HepG2 (cell line): Measurements from ENCODE around the gene L2HGDH. TPM values are rescaled to one million over a fixed set of nuclear protein-coding genes. Genes with fewer than 3 reads are reported as not detected.
A peak's percentile ranks its signal among the peaks of the same experiment; 100 is the strongest.

ENCODE experiments used
- ARNT2 ChIP-seq: sonication (generic); formaldehyde crosslinking; IDR thresholded peaks from 2 replicates; pipeline ENCODE4 v1.8.0; 2022; ENCODE audit warnings: mild to moderate bottlenecking, low read depth, missing genetic modification reagents, moderate library complexity
- ASH2L ChIP-seq: fragments of 300-600, 200-600 bp; sonication (generic); IDR thresholded peaks from 2 replicates; pipeline ENCODE4 v1.7.0; 2017; ENCODE audit warnings: low read depth, mild to moderate bottlenecking, moderate library complexity, mixed read lengths, low read length; ENCODE audit not compliant: insufficient read length
- ATF4 ChIP-seq, 2 experiments: fragments of 450-650 bp in 1 of 2; sonication (generic) in 1 of 2; formaldehyde crosslinking; IDR thresholded peaks; 2 replicates each; pipeline versions ENCODE4 v1.5.0 to v1.8.0; 2020 to 2022; ENCODE audit warnings: mild to moderate bottlenecking in 1 of 2, missing genetic modification reagents in 1 of 2
- DMAP1 ChIP-seq: IDR thresholded peaks from 2 replicates; pipeline ENCODE4 v1.6.1; 2016
- FOXK2 ChIP-seq: fragments of 450-650 bp; IDR thresholded peaks from 2 replicates; pipeline ENCODE4 v1.6.1; 2016
- GLI4 ChIP-seq: sonication (generic); formaldehyde crosslinking; IDR thresholded peaks from 2 replicates; pipeline ENCODE4 v1.5.1; 2020; ENCODE audit warnings: missing genetic modification reagents, mild to moderate bottlenecking, moderate library complexity, borderline replicate concordance
- IKZF1 ChIP-seq: fragments of 450-650 bp; IDR thresholded peaks from 2 replicates; pipeline ENCODE4 v1.7.1; 2016
- IRF1 ChIP-seq: sonication (generic); formaldehyde crosslinking; IDR thresholded peaks from 2 replicates; pipeline ENCODE4 v1.4.0; 2020; ENCODE audit warnings: low read depth, mild to moderate bottlenecking, missing genetic modification reagents
- KAT7 ChIP-seq: IDR thresholded peaks from 2 replicates; pipeline ENCODE4 v1.6.1; 2018; ENCODE audit warnings: borderline replicate concordance, missing compliant biosample characterization
- KDM1A ChIP-seq: IDR thresholded peaks from 2 replicates; pipeline ENCODE4 v1.6.1; 2016; ENCODE audit warnings: missing compliant biosample characterization
- KLF9 ChIP-seq: IDR thresholded peaks from 2 replicates; pipeline ENCODE4 v1.6.1; 2016; ENCODE audit warnings: low read depth
- MAFG ChIP-seq: sonication (generic); formaldehyde crosslinking; IDR thresholded peaks from 2 replicates; pipeline ENCODE4 v1.5.1; 2020; ENCODE audit warnings: mild to moderate bottlenecking, missing genetic modification reagents
- MED1 ChIP-seq: sonication (generic); formaldehyde crosslinking; IDR thresholded peaks from 2 replicates; pipeline ENCODE4 v1.4.0; 2020; ENCODE audit warnings: missing genetic modification reagents
- NR2F2 ChIP-seq: IDR thresholded peaks from 2 replicates; pipeline ENCODE4 v1.6.1; 2012; ENCODE audit warnings: low read depth, inconsistent platforms, borderline replicate concordance
- ONECUT2 ChIP-seq: sonication (generic); formaldehyde crosslinking; IDR thresholded peaks from 2 replicates; pipeline ENCODE4 v1.4.0; 2020; ENCODE audit warnings: missing genetic modification reagents
- PBX2 ChIP-seq: IDR thresholded peaks from 2 replicates; pipeline ENCODE4 v1.6.1; 2016; ENCODE audit warnings: control low read depth
- PLRG1 ChIP-seq: fragments of 450-650 bp; conservative IDR thresholded peaks from 2 replicates; pipeline ENCODE4 v1.6.1; 2016
- SNRNP70 ChIP-seq: fragments of 200-400 bp; formaldehyde crosslinking; IDR thresholded peaks from 2 replicates; pipeline ENCODE4 v1.6.1; 2017; ENCODE audit warnings: mild to moderate bottlenecking, low read depth, low read length, moderate library complexity
- TGIF2 ChIP-seq: IDR thresholded peaks from 2 replicates; pipeline ENCODE4 v1.6.1; 2016; ENCODE audit warnings: control low read depth, missing compliant biosample characterization
- THYN1 ChIP-seq: sonication (generic); formaldehyde crosslinking; IDR thresholded peaks from 2 replicates; pipeline ENCODE4 v1.8.1; 2023; ENCODE audit warnings: low read depth, mild to moderate bottlenecking, moderate library complexity, missing genetic modification reagents, borderline replicate concordance
- YY1 ChIP-seq: IDR thresholded peaks from 2 replicates; pipeline ENCODE4 v1.6.1; 2011; ENCODE audit warnings: low read length, low read depth, moderate library complexity, mild to moderate bottlenecking; ENCODE audit not compliant: insufficient read depth, insufficient replicate concordance
- ZNF326 ChIP-seq: sonication (generic); formaldehyde crosslinking; IDR thresholded peaks from 2 replicates; pipeline ENCODE4 v1.4.0; 2020; ENCODE audit warnings: missing genetic modification reagents, borderline replicate concordance
- ZNF335 ChIP-seq: sonication (generic); formaldehyde crosslinking; IDR thresholded peaks from 2 replicates; pipeline ENCODE4 v1.4.0; 2020; ENCODE audit warnings: missing genetic modification reagents
- ZNF337 ChIP-seq: sonication (generic); formaldehyde crosslinking; IDR thresholded peaks from 2 replicates; pipeline ENCODE4 v1.5.1; 2020; ENCODE audit warnings: missing genetic modification reagents, low read depth, mild to moderate bottlenecking, borderline replicate concordance
- ZNF713 ChIP-seq: sonication (generic); formaldehyde crosslinking; IDR thresholded peaks from 2 replicates; pipeline ENCODE4 v1.4.0; 2020; ENCODE audit warnings: mild to moderate bottlenecking, missing genetic modification reagents
- ZNF792 ChIP-seq: IDR thresholded peaks from 2 replicates; pipeline ENCODE4 v1.6.1; 2016
- ZNF879 ChIP-seq: sonication (generic); formaldehyde crosslinking; IDR thresholded peaks from 2 replicates; pipeline ENCODE4 v1.8.1; 2023; ENCODE audit warnings: missing genetic modification reagents
- polyA plus RNA-seq, 8 experiments: library from polyadenylated mRNA; depleted of rRNA in 3 of 8; stranded (reverse) in 7 of 8; unstranded in 1 of 8; fragments of >200 nt; fragmentation: Illumina TruSeq in 4 of 8; extraction: Trizol in 4 of 8; gene quantifications; 2 replicates each; pipeline versions ENCODE4 v1.2.1 to v1.2.3, GENCODE V29; 2011 to 2016; ENCODE audit warnings: low read depth in 4 of 8, missing spikeins in 1 of 8, mixed read lengths in 1 of 8; ENCODE audit not compliant: insufficient read depth in 1 of 8
- total RNA-seq, 5 experiments: library from RNA; depleted of rRNA; stranded (reverse); fragments of >200 nt; fragmentation: Illumina TruSeq; extraction: Trizol; gene quantifications; 2 replicates each; pipeline ENCODE4 v1.2.3, GENCODE V29; 2016; ENCODE audit warnings: low read depth in 1 of 5

L2HGDH gene
- total and polyA plus RNA-seq, 2 of the 13 experiments (the other 11 are each of a cell fraction or from before 2014, with no cell fraction given) = 3.3 to 5.0 TPM

- 0 out of 2 replicates have a peak, but pooled peaks have one; percentile 38 for TF ChIP-seq TGIF2 (CRISPR knock-in tag)
- TF ChIP-seq YY1 = peak; percentile 62
- no peak for TF ChIP-seq FOXK2
- no peak for TF ChIP-seq KAT7 (CRISPR knock-in tag)
- no peak for TF ChIP-seq IRF1 (CRISPR knock-in tag)
- no peak for TF ChIP-seq ZNF879 (CRISPR knock-in tag)
- TF ChIP-seq ZNF792 = 0 out of 2 replicates have a peak, but pooled peaks have one; percentile 8
- no peak for TF ChIP-seq ZNF335 (CRISPR knock-in tag)
- TF ChIP-seq NR2F2 = no peak
- TF ChIP-seq DMAP1 (CRISPR knock-in tag) = peak; percentile 58; the same call in 1 of the 2 replicates
- peak; percentile 57 for TF ChIP-seq ARNT2 (CRISPR knock-in tag)
- peak; percentile 76 for TF ChIP-seq ASH2L
- no peak for TF ChIP-seq KDM1A
- TF ChIP-seq THYN1 (CRISPR knock-in tag) = no peak
- TF ChIP-seq KLF9 (CRISPR knock-in tag) = peak; percentile 57; the same call in 1 of the 2 replicates
- TF ChIP-seq ZNF326 (CRISPR knock-in tag) = no peak
- TF ChIP-seq PBX2 (CRISPR knock-in tag) = no peak
- TF ChIP-seq GLI4 (CRISPR knock-in tag) = no peak; the same call in 1 of the 2 replicates
- no peak for TF ChIP-seq ZNF713 (CRISPR knock-in tag)
- TF ChIP-seq MED1 (CRISPR knock-in tag) = peak; percentile 50; the same call in 1 of the 2 replicates
- TF ChIP-seq PLRG1 = no peak
- no peak for TF ChIP-seq ATF4 (CRISPR knock-in tag; IDR thresholded peaks at IDR 0.05)
- no peak for TF ChIP-seq IKZF1
- no peak for TF ChIP-seq ZNF337 (CRISPR knock-in tag)
- TF ChIP-seq MAFG = no peak
- TF ChIP-seq SNRNP70 = no peak
- 0 out of 2 replicates have a peak, but pooled peaks have one; percentile 4 for TF ChIP-seq ONECUT2 (CRISPR knock-in tag)
Observed at GRCh38 chr14:50231475-50232275, 80.4 kb downstream of the L2HGDH start, which contains the start of gene SOS2 (continued).
